NOMO-1 treated with dmso at 0.1 percent for 144 hours (cell line): ENCODE data around the gene GOLGA7B.
A peak's percentile ranks its signal among the peaks of the same experiment; 100 is the strongest.

ENCODE experiments used
- DNase-seq: peaks from one replicate; lab custom pipeline; 2025; ENCODE audit not compliant: unreplicated experiment; lab: John Stamatoyannopoulos, UW

GOLGA7B gene

GRCh38 chr10:97892506-97892905 is 42.9 kb downstream of the GOLGA7B start:
- DNase-seq: no peak

GRCh38 chr10:97892939-97893338 is 43.3 kb downstream of the GOLGA7B start:
- no peak for DNase-seq

- DNase-seq: no peak
Observed at GRCh38 chr10:97894092-97894491, 44.4 kb downstream of the GOLGA7B start.

GRCh38 chr10:97895084-97895483 is 45.4 kb downstream of the GOLGA7B start:
- DNase-seq: no peak

GRCh38 chr10:97895915-97896314 is 46.3 kb downstream of the GOLGA7B start:
- no peak for DNase-seq

- no peak for DNase-seq
Observed at GRCh38 chr10:97896756-97897358, 47.2 kb downstream of the GOLGA7B start.

GRCh38 chr10:97898429-97898828 is 48.8 kb downstream of the GOLGA7B start:
- DNase-seq: no peak

GRCh38 chr10:97901381-97901780 is 51.7 kb downstream of the GOLGA7B start:
- no peak for DNase-seq

- DNase-seq: no peak
Observed at GRCh38 chr10:97903128-97904017, 53.7 kb downstream of the GOLGA7B start.

- no peak for DNase-seq
Observed at GRCh38 chr10:97904018-97904381, 54.4 kb downstream of the GOLGA7B start.

- DNase-seq: no peak
Observed at GRCh38 chr10:97904576-97904975, 54.9 kb downstream of the GOLGA7B start.

GRCh38 chr10:97905276-97905675 is 55.6 kb downstream of the GOLGA7B start:
- DNase-seq: no peak

- no peak for DNase-seq
Observed at GRCh38 chr10:97907211-97907610, 57.6 kb downstream of the GOLGA7B start.

GRCh38 chr10:97907830-97908229 is 58.2 kb downstream of the GOLGA7B start:
- no peak for DNase-seq

- DNase-seq: no peak
Observed at GRCh38 chr10:97910661-97911060, 61.0 kb downstream of the GOLGA7B start.

- no peak for DNase-seq
Observed at GRCh38 chr10:97911217-97911616, 61.6 kb downstream of the GOLGA7B start.

GRCh38 chr10:97913193-97913592 is 63.5 kb downstream of the GOLGA7B start:
- no peak for DNase-seq

- DNase-seq: no peak
Observed at GRCh38 chr10:97913614-97914013, 64.0 kb downstream of the GOLGA7B start.

- no peak for DNase-seq
Observed at GRCh38 chr10:97914171-97914836, 64.7 kb downstream of the GOLGA7B start.

- peak; percentile 17 for DNase-seq
Observed at GRCh38 chr10:97914837-97915211, 65.2 kb downstream of the GOLGA7B start.

- DNase-seq: no peak
Observed at GRCh38 chr10:97915346-97916131, 65.9 kb downstream of the GOLGA7B start.
